Ramos (cell line): ENCODE measurements around the gene CCNL1.

Source experiments
- in situ Hi-C: fragments of 300-500 bp; cut with MboI; formaldehyde crosslinking; loops from one replicate; pipeline ENCODE4 v1.14.3; 2022; ENCODE audit warnings: low sequenced_read_pairs; ENCODE audit not compliant: unreplicated experiment

Gene CCNL1

DNA sequence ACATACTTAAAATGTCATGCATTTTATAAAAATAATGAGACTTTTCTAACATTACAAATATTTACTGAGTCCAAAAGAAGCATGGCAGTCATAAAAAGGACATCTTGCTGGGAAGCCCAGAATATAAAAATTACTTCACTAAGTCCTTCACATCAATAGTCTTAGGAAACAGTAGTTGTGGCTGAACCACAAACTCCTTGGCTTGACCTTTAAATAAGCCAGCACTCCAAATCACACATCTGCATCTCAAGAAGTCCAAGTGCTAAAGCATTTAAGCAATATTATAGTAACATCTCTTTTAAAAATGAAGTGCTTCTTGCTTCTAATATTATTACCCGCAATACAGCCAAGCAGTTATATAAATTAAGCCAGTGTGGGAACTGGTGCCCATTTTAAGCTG, 8.8 kb downstream of the CCNL1 start:
- in situ Hi-C loops = loop anchor here (25.0 kb wide), 2 partner anchors 961 to 1289 kb away; partner anchors contain the start of genes GMPS, RSRC1, SHOX2 and SLC33A1

DNA sequence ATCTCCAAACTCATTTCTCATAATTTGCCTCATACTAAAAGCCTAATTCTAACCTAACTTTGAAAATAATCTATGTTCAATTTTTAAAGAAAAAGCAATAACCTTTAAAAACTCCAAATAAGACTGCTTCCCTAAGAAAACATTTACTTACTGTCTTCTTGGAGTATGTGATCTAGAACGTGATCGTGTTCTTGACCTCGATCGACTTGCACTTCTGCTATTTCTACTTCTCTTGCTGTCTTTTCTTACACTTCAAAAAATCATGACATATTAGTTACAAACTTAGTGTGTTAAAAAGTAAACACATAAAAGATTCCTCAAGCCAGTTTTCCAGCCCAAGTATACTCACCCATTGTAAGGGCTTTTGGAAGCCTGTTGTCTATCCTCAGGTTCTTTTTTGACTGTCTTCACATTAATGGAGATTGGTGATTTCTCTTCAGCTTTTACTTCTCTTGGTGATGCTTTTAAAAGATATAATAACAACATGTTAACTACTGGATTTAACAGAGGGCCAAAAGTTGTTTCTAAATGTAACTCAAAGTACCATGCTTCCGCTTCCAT, 10.7 kb downstream of the CCNL1 start:
- in situ Hi-C loops = no loop called here

DNA sequence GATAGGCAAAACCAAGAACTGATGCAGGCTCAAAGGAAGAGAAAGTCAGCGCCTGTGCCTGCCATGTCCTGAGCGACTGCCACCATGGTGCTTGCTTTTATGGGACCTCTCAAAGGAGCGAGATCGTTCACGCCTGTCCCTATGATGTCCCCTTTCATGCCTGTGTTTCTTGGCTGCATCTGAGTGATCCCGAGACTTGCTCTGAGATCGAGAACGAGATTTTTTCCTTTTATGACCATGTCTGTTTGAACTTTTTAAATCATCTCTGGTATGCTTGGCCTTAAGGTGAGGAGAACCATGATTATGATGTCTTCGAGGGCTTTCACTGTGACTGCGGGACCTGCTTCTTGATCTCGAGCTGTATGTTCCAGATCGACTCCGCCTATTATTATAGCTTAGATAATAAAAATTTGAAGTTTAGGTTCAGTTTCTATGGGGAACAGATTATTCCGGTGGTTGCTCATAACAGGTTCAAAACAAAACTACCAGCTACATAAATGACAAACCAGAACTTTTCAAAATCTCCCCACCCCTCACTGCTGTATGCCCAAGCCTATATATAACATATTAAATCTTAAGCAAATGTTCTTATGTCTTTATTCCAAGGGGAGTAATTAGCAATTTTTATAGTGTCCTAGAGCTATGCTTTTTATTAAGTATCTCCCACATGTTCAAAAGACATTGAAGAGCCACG, 11.6 kb downstream of the CCNL1 start:
- in situ Hi-C loops = no loop called here

DNA sequence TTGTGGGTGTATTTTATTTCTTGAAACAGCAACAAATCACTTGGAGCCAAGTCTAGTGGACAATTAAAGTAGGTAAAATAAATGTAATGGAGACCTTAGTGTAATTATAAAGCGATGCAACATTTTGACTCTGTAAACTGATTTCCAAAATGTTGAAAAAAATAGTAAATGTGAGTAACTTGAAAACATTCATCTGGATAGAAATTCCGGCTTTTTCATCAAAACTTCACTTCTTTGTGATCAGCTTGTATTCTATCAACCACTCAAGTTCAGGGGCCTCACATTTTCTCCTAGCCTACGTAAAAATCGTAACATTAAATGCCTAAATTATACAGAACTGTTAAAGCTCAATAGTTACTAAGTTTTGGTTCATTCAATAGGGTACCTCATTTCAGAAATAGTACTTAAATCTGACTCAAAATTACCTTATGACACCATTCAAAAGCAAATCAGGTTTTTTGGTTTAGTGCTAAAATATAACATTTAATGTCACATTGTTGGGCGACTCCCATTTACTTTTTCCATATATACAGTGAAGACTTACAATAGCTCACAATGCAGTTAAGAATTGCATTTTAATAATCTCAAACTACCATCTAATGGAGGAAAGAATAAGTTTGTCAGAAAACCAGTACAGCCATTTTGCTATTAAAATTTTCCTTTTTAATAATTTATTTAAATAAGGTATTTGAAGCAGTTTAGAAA, 12.7 kb downstream of the CCNL1 start:
- in situ Hi-C loops = no loop called here

DNA sequence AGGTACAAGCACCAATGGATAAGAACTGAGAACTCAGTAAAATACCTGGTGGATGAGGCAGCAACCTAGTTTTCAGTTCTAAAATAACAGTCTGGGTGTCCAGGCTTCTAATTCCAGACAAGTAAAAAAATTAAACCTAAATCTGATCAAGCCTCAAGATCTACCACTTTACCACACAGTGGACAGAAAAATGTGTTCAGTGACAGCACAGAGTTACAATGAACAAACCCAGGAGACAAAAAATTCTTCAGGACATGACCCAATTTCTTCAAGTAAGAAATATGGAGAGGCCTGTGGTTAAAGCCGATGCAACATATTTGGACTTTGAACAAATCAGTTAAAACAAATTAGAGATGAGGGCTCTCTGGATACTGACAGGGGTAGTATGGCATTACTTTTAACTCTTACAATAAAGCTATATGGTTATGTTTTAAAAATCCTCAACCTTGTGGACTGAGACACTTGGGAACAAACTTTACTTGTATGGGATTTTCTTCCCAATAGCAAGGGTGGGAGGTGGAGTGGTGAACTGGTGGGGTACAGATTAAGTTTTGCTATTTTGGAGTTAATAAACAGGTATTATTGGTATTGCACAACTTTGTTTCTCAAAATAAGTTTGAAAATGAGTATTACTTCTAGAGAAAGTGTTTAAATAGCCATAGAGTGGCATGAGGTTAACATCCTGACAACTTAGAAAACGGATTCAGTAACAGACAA, 14.2 kb downstream of the CCNL1 start:
- in situ Hi-C loops = no loop called here

DNA sequence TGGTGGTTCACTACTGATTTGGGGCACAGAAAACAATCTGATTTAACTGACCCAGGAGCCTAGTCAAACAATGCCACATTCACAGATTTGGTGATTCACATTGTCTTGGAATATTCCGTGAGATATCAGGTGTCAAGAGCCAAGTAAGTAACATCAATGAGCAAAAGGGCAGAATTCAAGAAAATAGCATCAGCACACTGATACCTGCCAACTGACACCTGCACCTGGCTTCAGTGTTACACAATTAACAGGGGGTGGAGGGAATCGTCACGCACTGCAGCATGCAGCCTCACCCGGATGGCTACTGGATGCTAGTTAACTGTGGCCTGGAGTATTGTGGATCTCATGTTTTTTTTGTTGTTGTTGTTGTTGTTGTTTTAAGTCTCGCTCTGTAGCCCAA, 17.6 kb downstream of the CCNL1 start:
- in situ Hi-C loops = no loop called here

DNA sequence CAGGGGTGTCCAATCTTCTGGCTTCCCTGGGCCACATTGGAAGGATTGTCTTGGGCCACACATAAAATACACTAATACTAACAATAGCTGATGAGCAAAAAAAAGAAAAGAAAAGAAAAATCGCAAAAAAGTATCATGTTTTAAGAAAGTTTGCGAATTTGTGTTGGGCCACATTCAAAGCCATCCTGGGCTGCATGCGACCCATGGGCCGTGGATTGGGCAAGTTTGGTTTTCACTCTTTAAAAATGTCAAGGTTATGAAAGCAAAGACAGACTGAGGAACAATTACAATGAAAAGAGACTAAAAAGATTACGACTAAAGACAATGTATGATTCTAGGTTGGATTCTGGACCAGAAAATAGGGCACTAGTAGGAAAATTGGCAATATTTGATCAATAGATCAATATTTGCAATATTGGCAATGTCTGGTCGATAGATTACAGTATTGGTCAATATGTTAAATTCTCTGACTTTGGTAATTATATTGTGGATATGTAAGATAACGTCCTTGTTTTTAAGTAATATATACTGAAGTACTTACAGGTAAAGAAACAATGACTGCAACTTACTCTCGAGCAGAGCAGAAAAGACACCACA, 19.9 kb downstream of the CCNL1 start:
- in situ Hi-C loops = loop anchor here (10.0 kb wide), 1 partner anchor 55 kb away; no protein-coding TSS in a partner anchor

DNA sequence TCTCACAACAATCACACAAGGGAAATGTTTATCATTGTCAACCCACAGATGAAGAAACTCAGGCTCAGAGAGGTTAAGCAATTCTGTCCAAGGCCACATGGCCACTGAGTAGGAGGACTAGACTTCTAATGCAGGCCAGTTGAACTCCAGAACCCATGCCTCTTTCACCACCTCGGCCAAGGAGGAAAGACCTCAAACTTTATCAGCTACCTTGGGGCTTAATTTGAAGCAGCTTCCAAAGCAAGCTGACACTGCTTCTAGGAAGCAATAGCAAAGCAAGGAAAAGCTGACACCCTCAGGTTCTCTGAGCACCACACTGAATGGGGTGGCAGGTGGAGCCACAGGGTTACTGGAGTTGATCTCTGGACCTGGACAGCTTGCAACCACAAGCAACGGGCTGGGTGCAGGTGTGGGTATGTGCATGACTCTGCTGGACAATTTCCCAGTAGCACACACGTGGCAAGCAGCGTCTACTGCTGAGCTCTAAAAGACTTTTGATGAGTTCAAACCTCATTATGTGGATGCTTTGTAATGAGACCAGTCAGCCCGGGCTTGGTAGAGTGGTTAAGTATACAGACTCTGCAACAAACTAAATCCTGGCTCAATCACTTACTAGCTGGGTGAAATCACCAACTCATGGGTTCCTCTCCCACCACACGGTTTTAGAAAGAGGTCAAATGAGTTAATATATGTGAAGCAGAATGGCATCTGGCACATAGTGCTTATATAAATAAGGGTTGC, 23.1 kb downstream of the CCNL1 start:
- in situ Hi-C loops = loop anchor here (10.0 kb wide), 1 partner anchor 52 kb away; no protein-coding TSS in a partner anchor

DNA sequence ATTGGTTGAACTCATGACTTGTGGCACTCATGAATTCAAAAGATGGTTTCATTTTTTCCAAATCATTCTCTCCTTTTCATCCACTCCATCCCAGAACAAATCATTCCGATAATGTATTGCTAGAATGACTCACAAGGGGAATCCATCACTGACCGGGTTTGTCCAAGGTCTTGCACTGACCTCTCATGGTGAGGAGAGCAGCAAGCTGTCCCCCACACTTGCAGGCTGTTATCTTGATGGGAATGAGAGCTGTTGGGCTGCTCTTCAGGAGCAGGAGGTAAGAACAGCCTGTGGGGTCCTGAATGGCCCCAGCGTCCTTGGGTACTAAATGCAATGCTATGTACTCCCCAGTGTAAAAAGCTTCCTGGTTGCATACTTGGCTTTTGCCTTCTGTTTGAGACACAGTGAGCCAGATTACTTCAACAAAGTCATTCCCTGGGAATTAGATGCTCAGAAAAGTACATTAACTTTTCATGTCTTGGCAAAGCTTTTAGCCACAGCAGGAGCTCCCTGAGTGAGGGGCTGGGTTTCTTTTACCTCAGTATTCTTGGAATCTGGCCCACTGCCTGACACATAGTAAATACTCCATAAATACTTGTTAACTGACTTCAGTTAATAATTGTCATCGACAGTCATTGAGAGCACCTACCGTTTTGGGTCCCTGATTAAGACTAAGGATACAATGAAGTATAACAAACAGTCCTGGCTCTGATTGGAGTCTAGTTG, 24.1 kb downstream of the CCNL1 start:
- in situ Hi-C loops = loop anchor here (10.0 kb wide), 1 partner anchor 51 kb away; no protein-coding TSS in a partner anchor

DNA sequence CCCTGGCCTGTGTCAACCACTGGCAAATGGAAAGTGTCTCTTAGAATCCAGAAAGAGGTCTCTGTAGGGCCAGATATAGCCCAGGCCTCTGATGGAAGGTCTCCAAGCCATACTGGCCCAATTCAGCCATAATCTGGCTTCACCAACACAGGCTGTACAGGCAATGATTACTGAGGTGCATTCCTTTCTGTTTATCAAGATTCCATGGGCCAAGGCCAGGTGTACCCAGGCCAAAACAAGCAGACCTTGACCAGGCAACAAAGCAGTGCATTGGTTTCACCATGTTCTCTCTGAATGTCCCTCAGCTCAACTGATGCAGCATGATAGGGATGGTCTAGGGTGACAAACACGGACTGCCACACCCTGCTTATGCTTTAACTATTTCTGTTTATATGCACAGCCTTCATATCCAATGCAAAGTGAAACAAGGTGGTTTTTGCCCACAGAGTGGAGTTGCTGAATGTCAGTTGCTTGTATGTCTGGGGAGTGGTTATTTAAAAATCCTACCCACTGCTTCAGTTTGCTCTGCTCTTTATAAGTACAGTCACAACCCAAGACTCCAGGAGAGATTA, 25.2 kb downstream of the CCNL1 start:
- in situ Hi-C loops = loop anchor here (10.0 kb wide), 1 partner anchor 50 kb away; no protein-coding TSS in a partner anchor

DNA sequence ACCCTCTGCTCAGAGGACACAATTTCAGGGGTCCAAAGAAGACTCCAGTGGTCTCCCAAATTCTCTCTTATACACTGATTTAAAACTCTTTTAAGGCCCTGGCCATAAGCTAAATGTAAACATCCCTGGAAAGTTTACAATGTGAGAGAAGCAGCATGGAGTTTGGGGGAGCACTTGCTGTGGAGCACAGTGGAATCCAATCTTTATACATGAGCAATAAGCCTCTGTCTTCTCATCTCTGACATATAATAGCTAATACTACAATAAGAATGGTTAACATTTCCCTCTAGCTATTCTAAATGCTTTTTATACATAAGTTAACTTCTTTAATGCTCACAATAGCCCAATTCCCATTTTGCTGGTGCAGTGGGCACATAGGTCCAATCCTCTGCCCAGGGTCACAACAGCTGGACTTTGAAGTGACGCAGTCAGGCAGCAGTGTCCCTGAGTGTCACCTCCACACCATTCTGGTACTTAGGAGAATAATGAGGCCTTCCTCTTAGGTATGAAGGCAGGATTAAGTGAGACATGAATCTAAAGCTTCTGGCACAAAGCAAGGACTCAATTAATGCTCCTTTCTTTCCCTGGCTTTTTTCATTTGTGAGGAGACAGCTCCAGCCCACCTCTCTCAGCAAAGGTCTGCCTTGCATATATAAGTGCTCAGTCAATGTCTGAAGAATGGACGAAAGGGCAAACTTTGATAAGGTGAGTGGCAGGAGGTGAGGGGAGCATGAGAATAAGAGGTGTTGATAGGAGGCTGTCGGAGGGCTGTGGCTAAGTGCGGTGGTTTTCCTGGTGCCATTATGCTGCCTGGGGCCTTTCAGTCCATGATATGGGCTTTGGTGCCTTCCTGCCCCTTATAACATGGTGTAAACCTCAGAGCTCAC, 26.3 kb downstream of the CCNL1 start:
- in situ Hi-C loops = loop anchor here (10.0 kb wide), 1 partner anchor 49 kb away; no protein-coding TSS in a partner anchor

DNA sequence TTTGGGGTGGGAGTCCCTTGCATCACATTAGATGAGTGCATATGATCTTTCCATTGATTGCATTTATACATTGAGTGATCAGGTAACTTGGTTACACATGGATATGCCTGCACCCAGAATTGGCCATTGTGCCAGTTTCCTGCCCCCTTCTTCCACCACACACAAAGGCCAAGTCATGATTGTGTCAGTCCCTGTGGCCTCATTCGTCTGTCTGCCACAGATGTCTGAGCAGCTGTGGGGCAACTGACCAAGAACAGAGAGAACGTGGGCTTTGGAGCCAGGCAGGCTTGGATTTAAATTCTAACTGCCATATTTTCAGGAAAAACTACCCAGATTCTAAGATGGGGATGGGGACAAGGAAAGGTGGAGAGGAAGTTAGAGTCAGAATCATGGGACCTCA, 27.0 kb downstream of the CCNL1 start:
- in situ Hi-C loops = loop anchor here (10.0 kb wide), 1 partner anchor 48 kb away; no protein-coding TSS in a partner anchor

DNA sequence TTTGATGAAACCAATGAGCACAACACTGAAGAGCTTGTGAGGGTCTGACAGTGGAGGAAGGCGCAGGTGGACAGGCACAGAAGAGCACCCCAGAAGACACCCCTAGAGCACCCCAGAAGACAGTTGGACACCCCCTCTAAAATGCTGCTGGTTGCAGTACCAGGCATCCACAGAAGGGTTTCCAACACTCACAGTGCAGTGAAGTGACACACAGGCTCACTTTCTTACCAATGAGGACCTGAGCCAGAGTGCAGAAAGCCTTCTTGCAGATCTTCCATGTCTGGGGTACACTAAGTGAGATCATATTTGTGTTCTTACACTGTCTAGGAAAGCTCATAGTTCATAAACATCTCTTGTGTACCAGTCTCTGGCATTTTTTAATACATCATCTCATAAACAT, 27.6 kb downstream of the CCNL1 start:
- in situ Hi-C loops = loop anchor here (10.0 kb wide), 1 partner anchor 48 kb away; no protein-coding TSS in a partner anchor

DNA sequence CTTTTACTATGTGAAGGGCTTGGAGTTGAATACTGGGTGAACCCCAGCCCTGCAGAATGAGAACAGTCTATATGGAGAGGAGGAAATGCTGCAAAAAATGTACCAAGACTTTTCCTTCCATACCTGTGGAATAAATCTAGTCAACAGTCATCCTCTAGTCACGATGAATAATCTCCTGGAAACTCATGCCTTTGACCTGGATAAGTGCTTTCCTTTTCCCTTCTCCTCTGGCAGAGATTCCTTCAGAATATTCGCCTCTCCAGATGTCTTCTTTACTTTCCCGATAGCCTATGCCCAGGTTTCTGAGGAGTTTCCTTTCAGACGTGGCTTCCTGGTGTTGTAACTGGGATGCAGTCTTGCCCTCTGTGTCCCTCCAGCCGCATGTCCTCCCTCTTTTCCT, 28.1 kb downstream of the CCNL1 start:
- in situ Hi-C loops = loop anchor here (10.0 kb wide), 1 partner anchor 47 kb away; no protein-coding TSS in a partner anchor

DNA sequence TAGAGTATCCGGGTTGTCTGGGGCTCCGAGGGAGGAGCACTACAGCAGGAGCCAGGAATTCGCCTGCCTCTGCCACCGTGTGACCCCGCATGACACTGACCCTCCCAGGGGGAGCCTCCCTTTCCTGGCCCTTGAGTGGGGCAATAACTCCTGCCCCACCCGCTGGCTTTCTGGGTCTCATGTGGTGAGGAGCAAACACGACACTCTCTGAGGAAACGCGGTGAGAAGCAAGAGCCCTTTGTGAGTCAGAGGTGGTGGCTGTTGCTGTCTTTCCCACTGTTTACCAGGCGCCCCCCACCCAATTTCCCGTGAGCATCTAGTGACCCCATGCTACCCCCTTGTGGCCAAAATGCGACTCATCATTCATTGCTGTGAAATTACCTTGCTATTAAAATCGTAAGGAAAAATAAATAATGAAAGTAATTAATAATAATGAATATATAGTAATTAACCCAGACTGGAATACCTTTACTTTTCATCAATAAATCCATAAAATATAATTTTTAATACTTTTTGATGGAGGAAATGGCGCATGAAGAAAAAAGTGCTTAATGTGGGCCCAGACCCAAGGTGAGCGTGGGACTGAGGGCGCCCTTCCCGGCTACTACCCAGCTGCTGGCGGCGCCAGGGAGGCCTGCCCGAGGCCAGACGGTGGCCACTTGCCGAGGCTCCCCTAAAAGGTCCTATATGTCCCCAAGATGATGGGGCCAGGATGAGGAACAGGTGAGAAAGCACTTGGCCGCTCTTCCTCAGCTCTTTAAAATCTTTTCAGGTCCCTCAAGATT, 29.3 kb downstream of the CCNL1 start:
- in situ Hi-C loops = loop anchor here (10.0 kb wide), 1 partner anchor 46 kb away; no protein-coding TSS in a partner anchor

DNA sequence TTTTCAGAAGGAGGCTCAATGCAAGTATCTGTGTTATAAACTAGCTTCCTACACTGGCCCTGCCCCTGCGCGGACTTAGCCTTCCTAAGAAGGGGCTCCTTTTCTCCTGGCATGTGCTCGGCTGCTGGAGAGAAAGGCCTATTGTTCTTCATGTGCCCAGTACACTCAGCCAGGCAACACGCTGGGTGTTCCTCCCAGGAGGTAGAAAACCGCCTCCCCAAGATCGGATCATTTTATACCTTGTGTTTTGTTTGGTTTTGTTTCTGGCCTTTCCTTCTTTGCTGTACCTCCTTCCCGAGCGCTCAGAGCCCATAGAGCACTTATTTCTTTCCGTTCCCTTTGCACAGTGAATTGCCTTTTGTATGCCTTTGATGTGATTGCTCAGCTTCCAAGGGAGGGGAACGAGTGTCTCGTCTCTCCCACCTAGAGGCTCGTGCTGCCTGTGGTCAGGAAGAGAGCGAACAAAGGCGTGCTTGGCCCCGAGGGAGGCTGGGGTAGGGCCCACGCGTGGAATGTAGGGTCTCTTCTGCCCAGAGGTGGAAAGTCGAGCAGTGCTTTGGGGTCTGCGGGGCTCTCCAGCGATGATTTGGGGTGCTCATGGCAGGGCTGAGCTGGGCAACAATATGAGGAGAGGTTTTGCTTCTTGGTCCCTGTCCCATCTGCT, 30.0 kb downstream of the CCNL1 start:
- in situ Hi-C loops = loop anchor here (10.0 kb wide), 1 partner anchor 45 kb away; no protein-coding TSS in a partner anchor
